Measurements from ENCODE around the gene VWA1. TPM values are rescaled to one million over a fixed set of nuclear protein-coding genes. Genes with fewer than 3 reads are reported as not detected.

The VWA1 gene
- total RNA-seq, 1 donor from 2014 or later: 58.7 TPM

DNA sequence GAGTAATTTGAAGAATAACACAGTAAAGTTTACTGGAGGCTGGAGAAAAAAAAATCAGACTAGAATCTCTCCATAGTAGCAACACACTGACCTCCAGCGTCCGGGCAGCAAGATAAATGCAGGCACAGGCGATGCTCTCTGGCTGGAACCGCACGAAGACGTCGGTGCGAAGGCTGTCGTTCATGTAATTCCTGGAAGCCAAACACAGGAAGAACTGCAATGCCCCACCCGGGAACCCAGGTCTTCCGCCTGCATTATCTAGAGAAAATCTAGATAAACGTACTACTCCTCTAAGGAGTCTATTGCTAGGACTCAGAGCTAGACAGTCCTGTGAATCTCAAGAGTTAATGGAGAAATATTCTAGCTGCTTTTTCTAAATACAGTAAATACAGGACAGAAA is 44.8 kb upstream of the VWA1 start:
- Histone ChIP-seq H3K27ac (no peak overlapping the region), H3K4me3 (no peak overlapping the region), H3K9me3 (no peaks in the 10 kb centered on the region), H3K4me1 (peaks cover 9% of the 10 kb centered on the region), H3K36me3 (peaks cover 100% of the 10 kb centered on the region), H3K27me3 (ENCODE audit: low read depth) (no peaks in the 10 kb centered on the region)
- DNase-seq (peak; percentile 22), ATAC-seq (no peak)
- intact Hi-C loops (cut with DNase I): no loop called here
- TF ChIP-seq, protein P1, sequence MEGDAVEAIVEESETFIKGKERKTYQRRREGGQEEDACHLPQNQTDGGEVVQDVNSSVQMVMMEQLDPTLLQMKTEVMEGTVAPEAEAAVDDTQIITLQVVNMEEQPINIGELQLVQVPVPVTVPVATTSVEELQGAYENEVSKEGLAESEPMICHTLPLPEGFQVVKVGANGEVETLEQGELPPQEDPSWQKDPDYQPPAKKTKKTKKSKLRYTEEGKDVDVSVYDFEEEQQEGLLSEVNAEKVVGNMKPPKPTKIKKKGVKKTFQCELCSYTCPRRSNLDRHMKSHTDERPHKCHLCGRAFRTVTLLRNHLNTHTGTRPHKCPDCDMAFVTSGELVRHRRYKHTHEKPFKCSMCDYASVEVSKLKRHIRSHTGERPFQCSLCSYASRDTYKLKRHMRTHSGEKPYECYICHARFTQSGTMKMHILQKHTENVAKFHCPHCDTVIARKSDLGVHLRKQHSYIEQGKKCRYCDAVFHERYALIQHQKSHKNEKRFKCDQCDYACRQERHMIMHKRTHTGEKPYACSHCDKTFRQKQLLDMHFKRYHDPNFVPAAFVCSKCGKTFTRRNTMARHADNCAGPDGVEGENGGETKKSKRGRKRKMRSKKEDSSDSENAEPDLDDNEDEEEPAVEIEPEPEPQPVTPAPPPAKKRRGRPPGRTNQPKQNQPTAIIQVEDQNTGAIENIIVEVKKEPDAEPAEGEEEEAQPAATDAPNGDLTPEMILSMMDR (IDR thresholded peaks at IDR 0.05): no peak

DNA sequence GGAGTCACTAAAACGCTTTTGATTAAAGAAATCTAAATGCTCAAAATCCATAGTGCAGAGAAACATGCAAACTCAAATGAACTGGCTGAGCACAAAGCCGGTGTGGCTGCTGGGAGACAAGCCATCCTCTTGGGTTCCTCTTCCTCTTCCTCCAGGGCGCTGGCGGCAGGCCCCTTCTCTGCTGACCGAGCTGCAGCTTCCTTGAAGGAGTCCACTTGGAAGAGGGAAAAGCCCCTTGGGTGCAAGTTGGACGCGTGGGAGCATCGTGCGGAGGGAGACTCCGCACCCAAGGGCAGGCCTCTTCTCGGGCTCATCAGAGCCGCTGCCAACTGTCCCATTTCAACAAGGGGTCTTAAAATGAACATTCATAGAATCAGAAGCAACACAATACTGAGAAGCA is 44.3 kb upstream of the VWA1 start:
- peak; percentile 34 for DNase-seq
- no peak overlapping the region for H3K27ac ChIP-seq
- peak overlapping the region; percentile 3 for H3K4me3 ChIP-seq
- H3K36me3 ChIP-seq: peaks cover 100% of the 10 kb centered on the region
- peaks cover 9% of the 10 kb centered on the region for H3K4me1 ChIP-seq
- intact Hi-C loops (cut with DNase I): no loop called here
- TF ChIP-seq, protein P1 (IDR thresholded peaks at IDR 0.05): no peak
- ATAC-seq: no peak
- H3K27me3 ChIP-seq (ENCODE audit: low read depth): no peaks in the 10 kb centered on the region
- no peaks in the 10 kb centered on the region for H3K9me3 ChIP-seq

DNA sequence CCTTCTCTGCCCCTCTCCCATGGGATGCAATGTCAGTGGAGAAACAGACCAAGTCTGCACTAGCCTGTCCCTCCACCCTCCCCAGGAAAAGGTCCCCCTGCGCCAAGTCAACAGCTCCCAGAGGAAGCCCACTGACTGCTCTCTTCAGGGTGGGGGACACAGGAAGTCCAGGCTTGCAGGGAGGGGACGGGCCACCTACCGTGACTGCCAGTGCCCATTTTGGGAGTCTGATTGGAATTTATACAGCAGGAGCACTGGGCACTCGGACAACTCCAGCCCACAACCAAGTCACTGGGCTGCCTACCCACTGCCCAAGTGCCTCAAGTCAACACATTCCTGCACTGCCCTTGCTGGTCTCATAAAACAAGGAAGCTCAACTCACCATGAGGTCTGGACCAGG is 42.5 kb upstream of the VWA1 start:
- Histone ChIP-seq H3K9me3 (no peaks in the 10 kb centered on the region), H3K36me3 (peaks cover 100% of the 10 kb centered on the region), H3K27me3 (ENCODE audit: low read depth) (no peaks in the 10 kb centered on the region), H3K4me1 (peaks cover 17% of the 10 kb centered on the region), H3K27ac (no peak overlapping the region), H3K4me3 (no peak overlapping the region)
- TF ChIP-seq, protein P1 (IDR thresholded peaks at IDR 0.05): no peak
- ATAC-seq (no peak), DNase-seq (no peak)
- intact Hi-C loops (cut with DNase I): no loop called here

- TF ChIP-seq, protein P1 (IDR thresholded peaks at IDR 0.05): no peak
- H3K9me3 ChIP-seq: no peaks in the 10 kb centered on the region
- no peaks in the 10 kb centered on the region for H3K27me3 ChIP-seq (ENCODE audit: low read depth)
- no peak overlapping the region for H3K4me3 ChIP-seq
- H3K27ac ChIP-seq: no peak overlapping the region
- H3K4me1 ChIP-seq: peaks cover 21% of the 10 kb centered on the region
- H3K36me3 ChIP-seq: peaks cover 99% of the 10 kb centered on the region
- ATAC-seq (no peak), DNase-seq (no peak)
- intact Hi-C loops (cut with DNase I): no loop called here
These were observed 42.1 kb upstream of the VWA1 start for GRCh38 chr1:1393428-1393827.

DNA sequence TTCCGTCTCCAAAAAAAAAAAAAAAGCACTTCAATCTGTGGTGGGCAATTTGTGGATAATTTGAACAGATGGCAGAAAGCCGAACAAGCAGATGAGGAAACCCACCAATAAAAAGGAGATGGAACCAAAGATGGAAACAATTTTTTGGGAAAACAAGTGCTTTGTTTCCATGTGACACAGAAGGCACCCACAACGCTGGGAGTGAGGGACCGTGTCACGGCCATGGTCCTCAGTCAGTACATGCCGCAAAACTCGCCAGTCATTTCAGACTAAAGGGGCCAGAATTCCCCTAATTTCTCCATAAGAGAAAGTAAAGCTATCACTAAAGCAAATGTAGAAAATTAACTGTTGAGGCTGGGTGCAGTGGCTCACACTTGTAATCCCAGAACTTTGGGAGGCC is 41.4 kb upstream of the VWA1 start:
- H3K27me3 ChIP-seq (ENCODE audit: low read depth): no peaks in the 10 kb centered on the region
- H3K4me3 ChIP-seq: no peak overlapping the region
- peaks cover 92% of the 10 kb centered on the region for H3K36me3 ChIP-seq
- TF ChIP-seq, protein P1 (IDR thresholded peaks at IDR 0.05): no peak
- H3K9me3 ChIP-seq: no peaks in the 10 kb centered on the region
- H3K4me1 ChIP-seq: peaks cover 22% of the 10 kb centered on the region
- H3K27ac ChIP-seq: no peak overlapping the region
- no peak for DNase-seq
- ATAC-seq: no peak
- intact Hi-C loops (cut with DNase I): no loop called here

DNA sequence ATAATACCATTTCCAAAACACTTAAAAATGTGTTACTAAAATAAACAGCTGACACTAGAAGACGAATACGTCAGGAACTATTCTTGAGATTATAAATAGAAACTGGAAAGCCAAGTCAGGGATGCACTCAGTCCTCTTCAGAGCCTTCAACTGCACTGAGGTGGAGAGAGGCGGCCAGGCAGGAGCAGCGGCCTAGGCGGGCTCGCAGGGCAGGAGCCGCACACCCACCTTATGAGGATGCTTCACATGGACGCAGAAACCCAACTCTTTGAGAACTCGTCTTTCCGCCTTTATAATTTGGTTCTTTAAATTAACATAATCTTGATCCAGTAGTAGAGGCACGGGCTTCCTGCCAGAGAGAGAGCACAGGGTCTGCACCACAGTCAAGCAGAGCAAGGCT is 40.3 kb upstream of the VWA1 start:
- H3K36me3 ChIP-seq: peaks cover 81% of the 10 kb centered on the region
- intact Hi-C loops (cut with DNase I): no loop called here
- no peaks in the 10 kb centered on the region for H3K27me3 ChIP-seq (ENCODE audit: low read depth)
- TF ChIP-seq, protein P1 (IDR thresholded peaks at IDR 0.05): no peak
- ATAC-seq (no peak), DNase-seq (no peak)
- H3K4me3 ChIP-seq: no peak overlapping the region
- no peaks in the 10 kb centered on the region for H3K9me3 ChIP-seq
- H3K27ac ChIP-seq: no peak overlapping the region
- peaks cover 20% of the 10 kb centered on the region for H3K4me1 ChIP-seq

Measured in lower lobe of right lung (tissue), 2 donors.